HG03432 (cell line): ENCODE measurements around the gene AFDN.
"Not testable (repeated sequence)": the region's sequence is repeated elsewhere in the genome, so short reads cannot be mapped to it uniquely, and the experiment has no call there.

Experiments
- ATAC-seq: cut with Tn5 transposase; IDR thresholded peaks from one replicate; pipeline ENCODE4 v1.9.1; 2021; ENCODE audit warnings: mild to moderate bottlenecking, moderate library complexity; ENCODE audit not compliant: unreplicated experiment

The AFDN gene

DNA sequence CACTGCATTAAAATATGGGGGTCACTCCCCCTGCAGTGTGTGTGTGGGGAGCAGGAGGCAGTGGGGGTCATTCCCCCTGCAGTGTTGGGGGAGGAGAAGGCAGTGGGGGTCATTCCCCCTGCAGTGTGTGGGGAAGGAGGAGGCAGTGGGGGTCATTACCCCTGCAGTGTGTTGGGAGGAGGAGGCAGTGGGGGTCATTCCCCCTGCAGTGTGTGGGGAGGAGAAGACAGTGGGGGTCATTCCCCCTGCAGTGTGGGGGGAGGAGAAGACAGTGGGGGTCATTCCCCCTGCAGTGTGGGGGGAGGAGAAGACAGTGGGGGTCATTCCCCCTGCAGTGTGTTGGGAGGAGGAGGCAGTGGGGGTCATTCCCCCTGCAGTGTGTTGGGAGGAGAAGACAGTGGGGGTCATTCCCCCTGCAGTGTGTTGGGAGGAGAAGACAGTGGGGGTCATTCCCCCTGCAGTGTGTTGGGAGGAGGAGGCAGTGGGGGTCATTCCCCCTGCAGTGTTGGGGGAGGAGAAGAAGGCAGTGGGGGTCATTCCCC, 149.5 kb downstream of the AFDN start:
- ATAC-seq: not testable (repeated sequence)

DNA sequence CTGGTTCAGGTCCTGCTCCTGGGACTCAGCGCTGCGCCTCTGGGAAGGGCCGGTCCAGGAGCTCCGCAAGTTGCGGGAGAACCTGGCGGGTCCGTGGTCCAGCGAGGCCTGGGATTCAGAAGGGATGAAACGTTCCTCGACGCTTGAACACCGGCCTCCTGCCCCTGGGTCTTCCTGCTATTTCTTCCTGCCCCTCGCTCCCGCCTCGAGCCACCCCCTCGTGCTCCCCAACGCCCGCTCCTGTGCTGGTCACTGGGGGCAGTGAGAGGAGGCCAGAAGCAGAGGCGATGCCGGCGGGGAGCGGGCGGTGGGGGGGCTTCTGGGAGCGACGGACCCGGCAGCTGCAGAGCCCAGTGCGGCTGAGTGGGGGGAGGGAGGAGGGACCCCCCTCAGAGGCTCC, 150.0 kb downstream of the AFDN start:
- no peak for ATAC-seq

DNA sequence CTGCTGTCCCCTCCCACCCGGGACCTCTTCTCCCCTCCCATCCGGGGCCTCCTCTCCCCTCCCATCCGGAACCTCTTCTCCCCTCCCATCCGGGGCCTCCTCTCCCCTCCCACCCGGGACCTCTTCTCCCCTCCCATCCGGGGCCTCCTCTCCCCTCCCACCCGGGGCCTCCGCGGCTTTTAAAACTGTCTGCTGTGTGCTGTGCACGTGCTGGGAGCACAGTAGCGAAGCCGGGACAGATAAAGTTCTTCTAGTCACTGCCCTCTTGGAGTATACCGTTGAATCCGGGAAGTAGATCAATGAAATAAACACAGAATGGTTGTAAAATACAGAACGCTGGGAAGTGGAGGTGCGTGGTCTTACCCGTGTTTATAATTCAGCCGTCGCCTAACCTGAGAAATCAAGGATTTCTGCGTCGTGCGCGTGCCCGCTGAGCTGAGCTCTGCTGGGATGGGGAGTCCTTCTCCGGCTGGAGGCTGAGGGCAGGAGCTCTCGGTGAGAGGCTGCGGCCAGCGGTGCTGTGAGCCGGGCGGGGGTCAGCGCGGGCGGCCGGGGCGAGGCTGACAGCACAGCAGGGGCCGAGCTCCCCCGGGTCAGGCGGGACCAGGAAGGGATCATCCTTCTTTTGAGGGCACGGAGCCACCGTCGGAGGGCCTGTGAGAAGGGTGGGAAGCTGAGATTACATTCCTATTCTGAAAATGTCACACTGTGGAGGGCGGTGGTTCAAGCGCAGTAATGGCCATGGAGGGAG, 151.2 kb downstream of the AFDN start:
- ATAC-seq: no peak

DNA sequence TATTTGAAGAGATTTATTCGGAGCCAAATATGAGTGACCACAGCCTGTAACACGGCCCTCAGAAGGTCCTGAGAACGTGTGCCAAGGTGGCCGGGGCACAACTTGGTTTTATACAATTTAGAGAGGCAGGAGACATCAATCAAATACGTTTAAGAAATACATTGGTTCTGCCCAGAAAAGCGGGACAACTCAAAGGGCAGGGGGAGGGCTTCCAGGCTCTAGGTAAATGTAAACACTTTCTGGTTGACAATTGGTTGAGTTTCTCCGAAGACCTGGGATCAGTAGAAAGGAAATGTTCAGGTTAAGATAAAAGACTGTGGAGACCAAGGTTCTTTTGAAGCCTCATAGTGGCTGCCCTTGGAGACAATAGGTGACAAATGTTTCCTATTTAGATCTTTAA, 151.9 kb downstream of the AFDN start:
- no peak for ATAC-seq

DNA sequence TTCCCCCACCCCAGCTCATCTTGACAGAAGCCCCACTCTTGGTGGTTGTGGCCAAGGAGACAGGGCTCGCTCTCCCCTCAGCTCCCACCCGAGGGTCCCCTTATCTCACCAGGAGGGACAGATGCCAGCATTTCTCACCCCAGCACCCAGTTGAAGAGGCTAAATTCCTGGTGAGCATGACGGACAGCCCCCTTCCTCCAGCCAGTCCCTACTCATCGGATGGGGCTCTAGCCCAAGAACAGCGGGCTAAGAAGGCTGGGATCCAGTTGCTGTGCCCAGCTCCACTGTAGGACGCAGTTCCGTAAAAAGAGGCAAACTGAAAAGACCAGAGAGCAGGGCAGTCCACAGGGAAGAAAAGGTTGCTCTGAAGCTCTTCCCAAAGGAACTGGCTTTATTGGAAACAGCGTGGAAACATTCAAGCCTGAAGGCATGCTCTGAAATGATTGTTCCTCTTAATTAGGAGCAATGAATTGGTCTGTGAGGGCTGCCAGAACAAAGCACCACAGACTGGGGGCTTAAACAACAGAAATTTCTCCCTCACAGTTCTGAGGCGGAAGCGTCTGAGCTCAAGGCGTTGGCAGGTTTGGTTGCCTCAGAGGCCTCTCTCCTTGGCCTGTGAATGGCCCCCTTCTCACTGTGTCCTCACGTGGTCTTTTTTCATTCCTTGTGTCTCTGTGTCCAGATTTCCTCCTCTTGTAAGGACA, 152.9 kb downstream of the AFDN start:
- ATAC-seq: no peak

DNA sequence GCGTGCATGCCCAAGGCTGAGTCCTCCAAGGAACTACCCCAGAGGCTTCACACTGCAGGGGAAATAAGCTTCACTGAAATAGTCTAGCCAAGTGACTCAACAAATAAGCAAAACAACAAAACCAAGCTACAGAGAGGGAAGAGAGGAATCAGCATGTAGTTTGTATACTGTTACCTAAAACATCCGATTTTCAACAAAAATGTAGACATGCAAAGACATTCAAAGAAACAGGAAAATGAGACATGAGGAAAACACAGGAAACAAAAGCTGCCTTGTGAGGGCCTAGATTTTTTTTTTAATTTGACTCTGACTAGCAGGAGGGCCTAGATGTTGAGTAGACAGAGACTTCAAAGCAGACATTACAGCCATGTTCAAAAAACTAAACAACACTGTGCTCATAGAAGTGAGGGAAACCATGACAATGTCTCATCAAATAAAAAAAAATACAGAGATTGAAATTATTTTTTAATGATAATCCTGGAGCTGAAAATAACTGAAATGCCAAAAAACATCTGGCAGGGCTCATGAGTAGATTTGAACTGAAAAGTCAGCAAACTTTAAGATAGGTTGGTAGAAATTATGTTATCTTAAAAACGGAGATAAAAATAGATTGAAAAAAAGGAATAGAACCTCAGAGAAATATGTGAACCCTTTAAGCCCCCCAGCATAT, 154.3 kb downstream of the AFDN start:
- no peak for ATAC-seq

DNA sequence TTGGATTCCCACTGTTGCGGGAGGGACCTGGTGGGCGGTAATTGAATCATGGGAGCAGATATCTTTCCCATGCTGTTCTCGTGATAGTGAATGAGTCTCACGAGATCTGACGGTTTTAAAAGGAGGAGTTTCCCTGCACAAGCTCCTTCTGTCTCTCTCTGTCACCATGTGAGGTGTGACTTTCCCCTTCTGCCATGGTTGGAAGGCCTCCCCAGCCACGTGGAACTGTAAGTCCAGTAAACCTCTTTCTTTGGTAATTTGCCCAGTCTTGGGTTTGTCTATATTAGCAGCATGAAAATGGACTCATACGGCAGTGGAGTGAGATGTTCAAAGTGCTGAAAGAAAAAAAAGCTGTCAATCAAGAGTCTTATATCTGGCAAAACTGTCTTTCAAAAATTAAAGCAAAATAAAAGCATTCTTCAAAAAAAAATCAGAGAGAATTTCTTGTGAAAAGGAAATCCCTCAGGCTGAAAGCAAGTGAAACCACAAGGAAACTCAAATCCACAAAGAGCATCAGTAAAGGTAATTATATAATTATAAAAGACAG, 155.3 kb downstream of the AFDN start:
- ATAC-seq: no peak

DNA sequence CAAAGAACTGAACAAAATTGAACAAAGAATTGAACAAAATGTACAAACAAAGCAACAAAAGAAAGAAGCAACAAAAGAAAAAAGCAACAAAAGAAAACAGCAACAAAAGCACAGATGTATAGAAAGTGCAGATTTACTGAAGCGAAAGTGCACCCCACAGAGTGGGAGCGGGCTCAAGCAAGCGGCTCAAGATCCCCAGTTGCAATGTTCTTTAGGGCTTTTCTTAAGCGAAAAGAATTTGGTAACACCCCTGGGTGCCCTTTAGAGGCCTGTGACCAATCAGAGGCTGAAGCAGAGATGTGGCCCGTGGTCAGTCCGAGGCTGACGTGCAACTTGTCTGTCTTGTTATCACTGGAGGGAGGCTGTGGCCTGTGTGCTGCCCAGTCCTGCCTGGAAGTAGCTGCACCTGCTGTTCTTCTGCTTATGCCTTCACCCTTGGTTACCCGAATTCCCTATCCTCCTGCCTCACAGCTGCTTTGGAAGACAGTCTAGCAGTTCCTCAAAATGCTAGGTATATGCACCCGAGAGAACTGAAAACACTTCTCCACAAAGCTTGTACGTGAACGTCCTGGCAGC, 157.5 kb downstream of the AFDN start:
- ATAC-seq: no peak

DNA sequence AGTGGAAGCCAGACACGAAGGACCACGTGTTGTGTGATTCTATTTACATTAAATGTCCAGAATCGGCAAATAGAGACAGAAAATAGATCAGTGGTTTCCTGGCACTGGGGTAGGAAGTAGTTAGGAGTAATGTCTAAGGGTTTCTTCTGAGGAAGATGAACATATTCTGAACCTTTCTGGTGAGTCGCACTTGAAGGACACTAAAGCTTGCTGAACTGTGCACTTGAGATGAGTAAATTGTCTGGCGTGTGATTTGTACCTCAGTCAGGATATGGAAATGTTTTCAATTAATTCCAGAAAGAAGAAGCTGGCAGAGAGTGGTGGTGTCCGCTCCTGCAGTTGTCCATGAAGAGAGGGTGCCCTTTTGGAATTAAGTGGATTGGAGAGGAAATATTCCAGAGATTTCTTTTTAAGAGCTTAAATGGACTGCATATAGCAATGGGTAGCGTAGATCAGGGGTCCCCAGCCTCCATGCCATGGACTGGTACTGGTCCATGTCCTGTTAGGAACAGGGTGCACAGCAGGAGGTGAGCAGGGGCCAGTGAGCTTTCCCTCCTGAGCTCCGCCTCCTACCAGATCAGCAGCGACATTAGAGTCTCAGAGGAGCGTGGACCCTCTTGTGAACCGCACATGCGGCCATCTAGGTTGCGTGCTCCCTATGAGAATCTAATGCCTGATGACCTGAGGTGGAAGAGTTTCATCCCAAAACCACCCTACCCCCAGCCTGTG, 158.3 kb downstream of the AFDN start:
- ATAC-seq: no peak

DNA sequence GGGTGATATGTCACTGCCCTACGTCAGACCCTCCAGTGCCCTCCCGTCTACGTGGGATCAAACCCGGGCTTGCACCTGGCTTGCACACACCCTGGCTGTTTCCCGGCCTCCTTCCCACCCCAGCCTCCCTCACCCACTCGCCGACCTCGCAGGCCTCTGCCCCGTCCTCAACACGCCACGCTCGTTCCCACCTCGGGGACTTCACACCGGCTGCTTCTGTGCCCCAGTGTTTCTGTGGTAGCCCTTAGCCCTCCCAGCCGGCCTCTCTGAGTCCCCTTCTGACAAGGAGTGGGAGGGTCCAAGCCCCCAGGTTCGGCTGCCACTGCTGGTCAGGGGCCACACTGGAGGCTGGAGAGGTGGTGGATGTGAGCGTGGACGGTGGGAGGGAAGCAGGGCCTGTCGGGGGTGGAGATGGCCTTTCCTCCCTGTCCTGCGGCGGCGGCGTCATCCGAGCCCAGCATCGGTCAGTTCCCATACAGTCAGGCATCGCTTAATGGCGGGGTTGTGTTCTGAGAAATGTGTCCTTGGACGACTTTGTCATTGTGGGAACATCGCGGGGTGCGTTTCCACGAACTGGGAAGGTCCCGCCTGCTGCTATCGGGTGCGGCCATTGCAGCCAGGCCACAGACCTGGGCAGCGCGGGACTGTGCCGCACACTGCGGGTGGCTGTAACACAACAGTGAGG, 159.3 kb downstream of the AFDN start:
- ATAC-seq: no peak

DNA sequence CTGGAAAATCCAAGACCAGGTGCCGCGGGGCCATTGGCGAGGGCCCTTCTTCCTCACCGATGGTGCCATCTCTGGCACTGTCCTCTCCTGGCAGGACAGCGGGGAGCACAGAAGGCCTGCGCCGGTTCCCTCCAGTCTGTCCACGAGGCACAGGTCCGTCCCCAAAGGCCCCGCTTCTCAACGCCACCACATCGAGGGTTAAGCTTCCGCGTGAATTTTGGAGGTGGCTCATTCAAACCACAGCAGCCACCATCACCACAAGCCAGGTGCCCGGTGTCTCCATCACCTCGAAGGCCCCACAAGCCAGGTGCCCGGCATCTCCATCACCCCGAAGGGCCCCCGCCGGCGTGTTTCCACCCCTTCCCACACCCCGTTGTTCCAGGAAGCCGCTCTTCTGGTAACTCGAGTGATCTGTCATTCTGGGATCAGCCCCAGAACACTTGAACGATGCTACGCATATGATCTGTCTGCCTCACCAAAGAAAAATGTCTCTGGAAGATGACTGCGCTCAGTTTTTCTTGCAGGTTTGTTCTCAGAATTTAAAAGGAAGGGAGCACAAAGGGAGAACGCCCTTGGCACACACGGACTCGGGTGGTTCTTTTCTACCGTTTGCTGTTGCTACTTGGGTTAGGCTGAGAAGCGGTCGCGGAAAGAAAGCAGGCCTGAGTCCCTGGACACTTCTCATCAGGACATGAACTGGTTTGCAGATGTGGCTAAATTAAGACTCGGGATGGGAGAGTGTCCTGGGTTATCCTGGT, 160.9 kb downstream of the AFDN start:
- no peak for ATAC-seq

DNA sequence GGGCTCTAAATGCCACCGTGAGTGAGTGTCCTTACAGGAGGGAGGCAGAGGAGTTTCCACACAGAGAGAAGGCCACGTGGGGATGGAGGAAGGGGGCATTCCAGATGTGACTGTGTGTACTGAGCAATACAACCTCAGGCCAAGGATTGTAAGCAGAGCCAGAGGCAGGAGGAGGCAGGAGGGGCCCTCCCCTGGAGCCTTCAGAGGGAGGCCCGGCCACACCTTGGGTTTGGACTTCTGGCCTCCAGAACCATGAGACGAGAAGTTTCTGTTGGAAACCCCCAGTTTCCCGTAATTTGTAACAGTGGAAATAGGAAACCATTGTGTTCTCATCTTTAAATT, 161.4 kb downstream of the AFDN start:
- no peak for ATAC-seq

DNA sequence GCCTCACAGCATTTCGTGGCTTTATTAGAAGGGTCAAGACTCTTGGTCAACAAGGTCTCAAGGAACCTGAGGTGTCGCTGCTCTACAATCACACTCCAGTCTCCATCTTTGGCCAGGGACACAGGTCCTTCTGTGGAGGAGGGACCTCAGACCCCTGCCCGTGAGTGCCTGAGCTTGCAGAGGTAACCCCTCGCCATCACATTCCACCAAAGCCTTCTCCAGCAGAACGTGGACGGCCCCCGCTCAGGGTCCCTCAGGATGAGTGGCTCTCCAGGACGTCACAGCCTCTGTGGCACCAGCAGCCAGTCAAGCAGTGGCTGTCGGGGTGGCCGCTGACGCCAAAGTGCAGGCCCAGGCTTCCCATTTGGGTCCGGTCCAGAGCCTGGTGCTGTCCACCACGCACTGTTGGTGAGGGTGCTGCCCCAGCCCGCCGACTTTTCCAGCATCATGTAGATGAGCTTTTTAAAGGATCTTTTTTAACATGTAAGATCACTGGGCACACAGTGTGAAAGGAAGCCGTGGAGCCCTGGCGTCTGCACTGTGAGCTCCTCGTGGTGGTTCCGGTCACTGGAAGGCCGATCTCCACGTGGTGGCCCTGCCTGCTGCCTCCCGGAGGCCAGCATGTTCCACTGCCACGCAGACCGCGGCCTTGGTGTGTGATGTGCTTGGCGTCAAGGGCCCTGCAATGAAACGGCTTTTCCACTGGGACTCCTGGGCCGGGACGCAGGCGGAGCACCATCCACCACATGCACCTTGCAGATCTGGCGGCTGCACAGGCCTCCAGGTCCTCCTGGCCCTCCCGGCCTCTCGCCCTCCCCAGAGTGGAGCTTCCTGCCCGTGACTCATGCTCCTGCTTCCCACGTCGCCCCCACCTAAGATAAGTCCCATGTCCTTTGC, 162.5 kb downstream of the AFDN start:
- ATAC-seq: no peak

DNA sequence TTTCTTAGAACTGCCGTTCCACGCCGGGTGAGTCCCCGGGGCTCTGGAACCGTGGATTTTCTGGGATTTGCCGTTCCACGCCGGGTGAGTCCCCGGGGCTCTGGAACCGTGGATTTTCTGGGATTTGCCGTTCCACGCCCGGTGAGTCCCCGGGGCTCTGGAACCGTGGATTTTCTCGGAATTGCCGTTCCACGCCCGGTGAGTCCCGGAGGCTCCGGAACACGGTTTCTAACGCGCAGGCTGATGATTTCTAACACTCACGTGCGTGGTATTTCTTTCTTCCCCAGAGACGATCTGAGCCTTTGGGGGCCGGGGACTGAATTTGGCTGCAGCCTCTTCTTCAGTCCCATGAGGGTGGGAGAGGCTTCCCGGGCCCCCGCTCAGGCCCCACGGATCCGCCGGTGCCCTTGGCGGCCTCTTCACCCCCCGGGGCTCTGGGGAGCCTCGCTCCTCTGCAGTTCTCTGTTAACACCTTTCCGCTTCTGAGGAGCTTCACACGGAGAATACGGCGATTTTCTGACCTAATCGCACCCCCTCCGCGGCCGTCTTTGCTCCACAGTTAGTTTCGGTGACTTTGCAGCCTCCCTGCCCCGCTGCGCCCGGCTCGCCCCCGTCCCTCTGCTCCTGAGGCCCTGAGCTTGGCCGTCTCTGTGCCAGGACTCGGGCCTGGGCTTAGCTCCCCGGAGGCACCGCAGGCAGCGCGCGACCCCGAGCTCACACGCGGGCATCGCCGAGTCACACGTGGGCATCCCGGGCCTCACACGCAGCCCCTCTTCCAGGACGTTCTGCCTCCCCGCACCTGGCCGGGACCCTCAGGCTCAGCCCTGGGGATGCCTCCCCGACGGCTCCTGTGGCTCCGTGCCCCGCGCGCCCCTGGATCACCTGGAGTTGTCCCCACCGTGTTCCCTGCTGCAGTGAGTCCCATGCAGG, 163.6 kb downstream of the AFDN start:
- ATAC-seq: no peak

DNA sequence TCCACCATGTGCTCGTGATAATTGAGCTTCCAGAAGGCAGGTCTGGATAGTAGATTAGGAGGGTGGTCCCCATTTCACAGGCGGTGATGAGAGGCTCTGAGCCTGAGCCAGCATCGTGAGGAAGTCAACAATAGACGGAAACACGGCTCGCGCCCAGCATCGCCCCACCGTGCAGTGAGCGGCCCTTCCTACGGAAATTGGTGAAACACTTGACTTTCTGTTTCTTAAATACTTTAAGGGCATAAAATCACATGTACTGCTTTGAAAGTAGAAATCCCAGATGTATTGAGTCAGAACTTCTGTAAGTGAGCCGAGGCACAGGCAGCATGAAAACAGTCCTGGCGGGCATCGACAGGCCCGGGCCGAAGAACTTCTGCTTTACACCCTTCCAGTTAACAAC, 166.5 kb downstream of the AFDN start:
- no peak for ATAC-seq

DNA sequence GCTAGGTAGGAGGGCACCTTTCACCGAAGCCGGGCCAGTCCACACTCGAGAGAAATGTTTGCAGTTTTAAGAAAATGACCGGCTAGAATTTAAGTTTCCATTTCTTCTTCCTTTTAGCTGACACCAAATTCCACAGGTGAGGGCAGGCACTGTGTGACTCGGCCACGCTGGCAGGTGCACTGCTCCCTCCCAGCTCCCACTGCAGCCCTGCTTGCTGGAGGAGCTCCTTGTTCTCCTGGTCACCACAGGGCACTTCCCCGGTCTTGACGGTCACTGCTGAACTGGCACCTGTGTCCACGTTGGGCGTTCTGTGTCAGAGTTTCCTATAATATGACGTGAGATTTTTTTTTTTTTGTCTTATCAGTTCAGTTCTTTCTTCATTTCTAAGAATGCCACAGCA, 167.1 kb downstream of the AFDN start:
- no peak for ATAC-seq

DNA sequence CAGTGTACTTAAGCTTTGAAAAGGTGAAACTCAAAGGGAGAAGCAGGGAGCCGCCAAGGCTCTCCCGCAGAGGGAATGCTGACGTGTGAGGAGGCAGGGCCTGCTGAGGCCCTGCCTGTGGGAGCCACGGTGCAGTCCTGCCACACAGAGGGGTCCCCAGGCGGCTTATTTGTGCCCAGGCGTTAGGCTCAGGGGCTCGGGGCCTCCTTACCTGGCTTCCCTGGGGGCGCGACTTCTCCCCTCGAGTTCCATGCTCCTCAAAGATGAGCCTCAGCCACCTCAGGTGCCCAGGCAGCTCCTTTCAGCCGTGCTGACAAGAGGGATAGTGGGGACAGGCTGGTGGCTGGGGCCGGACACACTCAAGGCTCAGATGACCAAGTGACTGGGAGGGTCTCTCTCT, 168.6 kb downstream of the AFDN start:
- no peak for ATAC-seq
